ENCODE data around the gene CRHR2.
"Not testable (repeated sequence)": the region's sequence is repeated elsewhere in the genome, so short reads cannot be mapped to it uniquely, and the experiment has no call there.

Gene CRHR2

GRCh38 chr7:30654296-30655090 lies 27.8 kb downstream of the CRHR2 start:
- no peak for DNase-seq (ENCODE audit: low read depth, low spot score)

GRCh38 chr7:30652698-30653641 lies 29.3 kb downstream of the CRHR2 start:
- no peak for DNase-seq (ENCODE audit: low read depth, low spot score)

- DNase-seq (ENCODE audit: low read depth, low spot score), result no peak
These were observed 30.1 kb downstream of the CRHR2 start for GRCh38 chr7:30652132-30652531.

GRCh38 chr7:30650421-30650808 lies 31.8 kb downstream of the CRHR2 start:
- DNase-seq (ENCODE audit: low read depth, low spot score), result no peak

GRCh38 chr7:30649717-30650420 lies 32.4 kb downstream of the CRHR2 start:
- DNase-seq (ENCODE audit: low read depth, low spot score), result no peak

GRCh38 chr7:30648744-30649540 lies 33.3 kb downstream of the CRHR2 start:
- DNase-seq (ENCODE audit: low read depth, low spot score), result no peak

GRCh38 chr7:30647589-30648364 lies 34.5 kb downstream of the CRHR2 start:
- DNase-seq (ENCODE audit: low read depth, low spot score), result no peak

GRCh38 chr7:30646154-30646553 lies 36.1 kb downstream of the CRHR2 start:
- DNase-seq (ENCODE audit: low read depth, low spot score), result no peak

GRCh38 chr7:30645661-30646060 lies 36.6 kb downstream of the CRHR2 start:
- no peak for DNase-seq (ENCODE audit: low read depth, low spot score)

GRCh38 chr7:30644286-30644955 lies 37.8 kb downstream of the CRHR2 start:
- DNase-seq (ENCODE audit: low read depth, low spot score), result no peak

- DNase-seq (ENCODE audit: low read depth, low spot score), result no peak
These were observed 39.5 kb downstream of the CRHR2 start for GRCh38 chr7:30642789-30643188.

- not testable (repeated sequence) for DNase-seq (ENCODE audit: low read depth, low spot score)
These were observed 39.9 kb downstream of the CRHR2 start for GRCh38 chr7:30642322-30642721.

- no peak for DNase-seq (ENCODE audit: low read depth, low spot score)
These were observed 46.5 kb downstream of the CRHR2 start for GRCh38 chr7:30635798-30636197.

GRCh38 chr7:30634634-30635201 lies 47.5 kb downstream of the CRHR2 start:
- no peak for DNase-seq (ENCODE audit: low read depth, low spot score)

GRCh38 chr7:30634193-30634626 lies 48.0 kb downstream of the CRHR2 start:
- no peak for DNase-seq (ENCODE audit: low read depth, low spot score)

- DNase-seq (ENCODE audit: low read depth, low spot score), result no peak
These were observed 49.0 kb downstream of the CRHR2 start for GRCh38 chr7:30633223-30633622.

GRCh38 chr7:30630986-30631385 lies 51.3 kb downstream of the CRHR2 start:
- DNase-seq (ENCODE audit: low read depth, low spot score), result no peak

- no peak for DNase-seq (ENCODE audit: low read depth, low spot score)
These were observed 55.2 kb downstream of the CRHR2 start for GRCh38 chr7:30627026-30627425.

- no peak for DNase-seq (ENCODE audit: low read depth, low spot score)
These were observed 57.0 kb downstream of the CRHR2 start for GRCh38 chr7:30625283-30625682.
